Transverse colon (tissue), 4 donors: ENCODE data around the gene ANO3. TPM values are rescaled to one million over a fixed set of nuclear protein-coding genes. Genes with fewer than 3 reads are reported as not detected.

Experiments
- DNase-seq: peaks from one replicate; pipeline ENCODE4 v3.0.0-alpha.2; 2019
- H3K27ac ChIP-seq, 4 donors: fragments of 200-600 bp; sonication (generic); 2 replicates each; pipeline ENCODE4 v1.5.1; 2016 to 2018; ENCODE audit warnings: inconsistent platforms in 4 of 4
- H3K27me3 ChIP-seq: fragments of 200-600 bp; sonication (generic); 2 replicates; pipeline ENCODE4 v1.5.1; 2017; ENCODE audit warnings: inconsistent platforms
- H3K36me3 ChIP-seq, 4 donors: fragments of 200-600 bp; sonication (generic); 2 replicates each; pipeline ENCODE4 v1.5.1; 2017 to 2019; ENCODE audit warnings: inconsistent platforms in 4 of 4
- H3K4me1 ChIP-seq, 4 donors: fragments of 200-600 bp; sonication (generic); 2 replicates each; pipeline ENCODE4 v1.5.1; 2017 to 2020; ENCODE audit warnings: inconsistent platforms in 4 of 4
- H3K4me3 ChIP-seq, 4 donors: fragments of 200-600 bp; sonication (generic); 1 replicate in 1 of 4; 2 replicates in 3 of 4; pipeline versions ENCODE4 v1.5.1 to v1.6.1; 2017 to 2019; ENCODE audit warnings: inconsistent platforms in 4 of 4
- H3K9me3 ChIP-seq, 2 donors: fragments of 200-600 bp; sonication (generic); 2 replicates each; pipeline ENCODE4 v1.5.1; 2017 to 2019; ENCODE audit warnings: inconsistent platforms in 2 of 2
- CTCF ChIP-seq, 5 experiments: fragments of 200-600 bp in 3 of 5; fragments of 450-650 bp in 2 of 5; sonication (generic) in 3 of 5; IDR thresholded peaks; 1 replicate in 2 of 5; 2 replicates in 3 of 5; pipeline ENCODE4 v1.5.1; 2016 to 2017; ENCODE audit warnings: antibody characterized with exemption in 5 of 5, inconsistent platforms in 3 of 5, mild to moderate bottlenecking in 2 of 5, moderate library complexity in 1 of 5
- EP300 ChIP-seq: sonication (generic); formaldehyde crosslinking; IDR thresholded peaks from one replicate; pipeline ENCODE4 v1.6.1; 2017; ENCODE audit warnings: antibody characterized with exemption, low read depth
- POLR2A ChIP-seq: fragments of 450-650 bp; IDR thresholded peaks from one replicate; pipeline ENCODE4 v1.6.1; 2016; ENCODE audit warnings: antibody characterized with exemption, mild to moderate bottlenecking, moderate library complexity
- POLR2AphosphoS5 ChIP-seq, 3 donors: sonication (generic); formaldehyde crosslinking; IDR thresholded peaks; one replicate each; pipeline ENCODE4 v1.6.1; 2016; ENCODE audit warnings: antibody characterized with exemption in 3 of 3
- WGBS, 2 donors: methylation state at CpG; one replicate each; pipeline ENCODE4 v1.1.5; 2018; ENCODE audit warnings: low coverage in 1 of 2; 5-methylcytosine and 5-hydroxymethylcytosine counted together
- in situ Hi-C, 4 donors: fragments of 200-750 bp; cut with MboI; loops; one replicate each; pipeline versions ENCODE4 v1.15.0 to v1.15.1; 2017; ENCODE audit warnings: low sequenced_read_pairs in 3 of 4, low pct_ligation_motif_present in 1 of 4, low pct_unique_long_range_greater_than_20kb in 1 of 4
- intact Hi-C: fragments of 100-400 bp; cut with DNase I; formaldehyde crosslinking; loops from one replicate; pipeline ENCODE4 v1.15.1; 2023; ENCODE audit warnings: low total_unique reads
- total RNA-seq, 4 donors: library from RNA; depleted of rRNA; stranded (reverse); fragments of >200 nt; gene quantifications; one replicate each; pipeline ENCODE4 v1.1.0, GENCODE V29; 2016

Gene ANO3
- total RNA-seq, 4 donors from 2014 or later, result 0.16 to 0.55 TPM; not detected in 2

DNA sequence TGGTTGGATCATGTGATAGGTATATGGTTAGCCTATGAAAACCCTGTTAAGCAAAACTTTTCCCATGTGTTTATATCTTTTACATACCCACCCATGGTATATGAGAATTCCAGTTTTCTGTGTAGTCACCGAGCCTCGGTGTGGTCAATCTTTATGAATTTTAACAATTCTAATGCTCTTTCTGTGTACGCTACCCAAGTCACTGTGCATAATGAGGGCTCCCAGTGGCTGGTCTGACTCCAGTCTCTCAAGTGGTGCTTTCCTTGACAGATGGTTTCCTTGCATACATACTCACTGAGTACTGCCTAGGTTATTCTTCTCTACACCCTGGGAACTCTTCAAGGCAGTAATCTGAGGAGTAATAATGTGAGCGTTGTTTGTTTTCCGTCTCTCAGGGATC is 222.5 kb downstream of the ANO3 start:
- Histone ChIP-seq H3K27ac (no peak overlapping the region), H3K9me3 (no peaks in the 10 kb centered on the region), H3K4me1 (no peaks in the 10 kb centered on the region), H3K4me3 (no peak overlapping the region), H3K27me3 (no peaks in the 10 kb centered on the region), H3K36me3 (no peaks in the 10 kb centered on the region)
- intact Hi-C loops, result no loop called here
- no peak for TF ChIP-seq POLR2A
- WGBS, 2 donors, result 70 to 82% methylated on average over 5 of the region's 5 CpGs
- in situ Hi-C loops, result no loop called here
- DNase-seq, result no peak

- DNase-seq, result no peak
- Histone ChIP-seq H3K4me1 (no peaks in the 10 kb centered on the region), H3K27me3 (no peaks in the 10 kb centered on the region), H3K4me3 (no peak overlapping the region), H3K36me3 (no peaks in the 10 kb centered on the region), H3K27ac (no peak overlapping the region), H3K9me3 (no peaks in the 10 kb centered on the region)
- intact Hi-C loops (no loop called here), in situ Hi-C loops (no loop called here)
- TF ChIP-seq POLR2AphosphoS5 (IDR thresholded peaks at IDR 0.05), result no peak
- no peak for TF ChIP-seq EP300
- TF ChIP-seq CTCF (IDR thresholded peaks at IDR 0.05), result no peak
- no peak for TF ChIP-seq POLR2A
- WGBS, 2 donors, result 56 to 89% methylated on average over 1 of the region's 1 CpG
These were observed 224.7 kb downstream of the ANO3 start for GRCh38 chr11:26556582-26556981.

DNA sequence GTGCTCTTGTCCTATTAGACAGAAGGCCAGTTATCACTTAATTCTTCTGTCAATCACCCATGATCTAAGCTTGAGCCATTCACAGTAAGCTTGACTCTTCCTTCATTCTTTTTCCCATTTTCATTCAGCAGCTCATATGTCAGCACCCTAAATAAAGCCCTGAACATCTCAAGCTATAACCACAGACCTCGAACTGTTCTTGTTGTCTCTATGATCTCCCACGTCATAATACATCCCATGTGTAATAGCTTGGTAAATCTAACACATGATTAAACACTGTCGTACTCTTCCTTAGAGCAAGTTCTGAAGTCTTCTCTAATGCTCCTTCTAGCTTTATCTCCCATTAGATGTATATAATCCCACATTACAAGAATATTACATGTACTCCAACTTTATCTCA is 225.7 kb downstream of the ANO3 start:
- Histone ChIP-seq H3K9me3 (no peaks in the 10 kb centered on the region), H3K27me3 (no peaks in the 10 kb centered on the region), H3K36me3 (no peaks in the 10 kb centered on the region), H3K27ac (no peak overlapping the region), H3K4me3 (no peak overlapping the region), H3K4me1 (no peaks in the 10 kb centered on the region)
- TF ChIP-seq CTCF (IDR thresholded peaks at IDR 0.05) (no peak), POLR2A (no peak), POLR2AphosphoS5 (IDR thresholded peaks at IDR 0.05) (no peak), EP300 (no peak)
- WGBS, 2 donors, result 49 to 56% methylated on average over 3 of the region's 3 CpGs
- DNase-seq, result no peak
- intact Hi-C loops, result no loop called here
- in situ Hi-C loops, result no loop called here

- Histone ChIP-seq H3K36me3 (no peaks in the 10 kb centered on the region), H3K4me3 (no peak overlapping the region), H3K27me3 (no peaks in the 10 kb centered on the region), H3K27ac (no peak overlapping the region), H3K9me3 (no peaks in the 10 kb centered on the region), H3K4me1 (no peaks in the 10 kb centered on the region)
- in situ Hi-C loops (no loop called here), intact Hi-C loops (no loop called here)
- DNase-seq, result no peak
- TF ChIP-seq POLR2A, result no peak
- TF ChIP-seq EP300, result no peak
- no peak for TF ChIP-seq POLR2AphosphoS5 (IDR thresholded peaks at IDR 0.05)
- TF ChIP-seq CTCF (IDR thresholded peaks at IDR 0.05), result no peak
- 59 to 67% methylated on average over 4 of the region's 4 CpGs for WGBS, 2 donors
These were observed 226.3 kb downstream of the ANO3 start for GRCh38 chr11:26558190-26558589.

- in situ Hi-C loops, result no loop called here
- WGBS, 2 donors, result 53 to 79% methylated on average over 1 to 2 of the region's 2 CpGs
- H3K27ac ChIP-seq, result no peak overlapping the region
These were observed 237.7 kb downstream of the ANO3 start for GRCh38 chr11:26569646-26570045.

More at GRCh38 chr11:26569646-26570045, 237.7 kb downstream of the ANO3 start:
- Histone ChIP-seq H3K9me3 (no peaks in the 10 kb centered on the region), H3K36me3 (no peaks in the 10 kb centered on the region), H3K4me3 (no peak overlapping the region), H3K4me1 (no peaks in the 10 kb centered on the region), H3K27me3 (no peaks in the 10 kb centered on the region)
- TF ChIP-seq CTCF (IDR thresholded peaks at IDR 0.05), result no peak
- TF ChIP-seq POLR2A, result no peak
- no peak for TF ChIP-seq POLR2AphosphoS5 (IDR thresholded peaks at IDR 0.05)
- no peak for TF ChIP-seq EP300
- intact Hi-C loops, result no loop called here
- DNase-seq, result no peak
